K562 (cell line): Measurements from ENCODE around the gene ZNF407. TPM values are rescaled to one million over a fixed set of nuclear protein-coding genes. Genes with fewer than 3 reads are reported as not detected.

ENCODE experiments used
- ATAC-seq: fragments of 200-7000 bp; cut with Tn5 transposase; 3 replicates; pipeline ENCODE4 v1.9.1; 2020; ENCODE audit warnings: moderate library complexity
- BruUV-seq: library from RNA; stranded (reverse); fragments of 400-500 nt; replicated peaks from 2 replicates; lab custom pipeline; 2021; lab: Mats Ljungman, UMichigan
- CTCF ChIA-PET: fragments of 300-600 bp; formaldehyde crosslinking; extraction: SDS; loops from one replicate; lab custom pipeline; 2021; ENCODE audit warnings: low intra/inter-chr PET ratio; lab: Yijun Ruan, JAX
- POLR2A ChIA-PET: fragments of 300-600, 350-650 bp; sonication (Branson Sonifier 250); formaldehyde crosslinking; extraction: SDS; loops from one replicate; lab custom pipeline; 2021; ENCODE audit warnings: antibody characterized with exemption, inconsistent platforms; lab: Yijun Ruan, JAX
- DNase-seq, 4 experiments: peaks; one replicate each; pipeline versions ENCODE4 v3.0.0 to v3.0.0-alpha.2; 2011 to 2018; ENCODE audit warnings: low spot score in 3 of 4, mixed read lengths in 3 of 4; ENCODE audit errors: extremely low read depth in 1 of 4
- FAIRE-seq: peaks from 2 replicates; lab custom pipeline; 2011; peaks lifted over from hg19 to GRCh38; lab: Jason Lieb, UNC
- H2AFZ ChIP-seq: 2 replicates; pipeline ENCODE4 v1.6.0; 2011; ENCODE audit warnings: low read depth, low read length, control low read depth, inconsistent platforms
- H3K27ac ChIP-seq: fragments of 200-600 bp; 3 replicates; pipeline ENCODE4 v1.8.0; 2011; ENCODE audit warnings: low read depth, mild to moderate bottlenecking, control low read depth, inconsistent platforms, low read length, moderate library complexity, mixed read lengths; ENCODE audit errors: extremely low read depth
- H3K27me3 ChIP-seq, 2 experiments: fragments of 300-600 bp in 1 of 2; 2 replicates in 1 of 2; 3 replicates in 1 of 2; pipeline versions ENCODE4 v1.6.0 to v1.8.0; 2011; ENCODE audit warnings: inconsistent platforms in 2 of 2, low read length in 2 of 2, mild to moderate bottlenecking in 1 of 2, mixed read lengths in 1 of 2, moderate library complexity in 1 of 2; ENCODE audit not compliant: control insufficient read depth in 2 of 2, insufficient read depth in 2 of 2
- H3K36me3 ChIP-seq: fragments of 300-600 bp; 3 replicates; pipeline ENCODE4 v1.8.0; 2011; ENCODE audit warnings: mild to moderate bottlenecking, low read length, inconsistent platforms; ENCODE audit not compliant: control insufficient read depth, insufficient read depth
- H3K4me1 ChIP-seq, 2 experiments: fragments of 200-600 bp in 1 of 2; replicated peaks in 1 of 2; 2 replicates in 1 of 2; 3 replicates in 1 of 2; pipeline versions ENCODE4 v1.5.1 to v1.8.0; 2011; ENCODE audit warnings: inconsistent platforms in 2 of 2, low read length in 2 of 2, mild to moderate bottlenecking in 1 of 2, mixed read lengths in 1 of 2, moderate library complexity in 1 of 2; ENCODE audit not compliant: control insufficient read depth in 2 of 2, insufficient read depth in 2 of 2
- H3K4me2 ChIP-seq: 2 replicates; pipeline ENCODE4 v1.6.1; 2011; ENCODE audit warnings: low read length, control low read depth, inconsistent platforms, mixed read lengths; ENCODE audit not compliant: insufficient read depth
- H3K4me3 ChIP-seq: fragments of 200-600 bp; sonication (generic), shearing (Covaris generic); 2 replicates; pipeline ENCODE4 v1.5.1; 2016; ENCODE audit warnings: control low read depth, inconsistent platforms
- H3K79me2 ChIP-seq: fragments of 200-600 bp; 3 replicates; pipeline ENCODE4 v1.8.0; 2011; ENCODE audit warnings: low read length, inconsistent platforms; ENCODE audit not compliant: control insufficient read depth, insufficient read depth
- H3K9ac ChIP-seq, 2 experiments: 2 replicates each; pipeline versions ENCODE4 v1.6.0 to v1.6.1; 2011; ENCODE audit warnings: low read depth in 2 of 2, low read length in 2 of 2, control low read depth in 1 of 2, inconsistent platforms in 1 of 2, mild to moderate bottlenecking in 1 of 2, mixed read lengths in 1 of 2; ENCODE audit not compliant: insufficient read depth in 1 of 2
- H3K9me1 ChIP-seq: one replicate; pipeline ENCODE4 v1.6.0; 2011; ENCODE audit warnings: inconsistent platforms, mild to moderate bottlenecking, low read length, moderate library complexity; ENCODE audit not compliant: control insufficient read depth, insufficient read depth
- H3K9me3 ChIP-seq: replicated peaks from 2 replicates; pipeline ENCODE4 v1.5.1; 2011; ENCODE audit warnings: low read depth, low read length, inconsistent platforms; ENCODE audit not compliant: control insufficient read depth, insufficient read depth
- H4K20me1 ChIP-seq: replicated peaks from 2 replicates; pipeline ENCODE4 v1.6.1; 2011; ENCODE audit warnings: low read length, inconsistent platforms, mixed read lengths; ENCODE audit not compliant: control insufficient read depth, insufficient read depth
- ATF7 ChIP-seq: fragments of 450-650 bp; IDR thresholded peaks from 2 replicates; pipeline ENCODE4 v1.7.1; 2014; ENCODE audit warnings: mild to moderate bottlenecking, moderate library complexity
- ESRRA ChIP-seq: fragments of 450-650 bp; IDR thresholded peaks from 2 replicates; pipeline ENCODE4 v1.6.1; 2014; ENCODE audit warnings: low read depth, mild to moderate bottlenecking, moderate library complexity, borderline replicate concordance
- HDAC3 ChIP-seq: fragments of 450-650 bp; IDR thresholded peaks from 2 replicates; pipeline ENCODE4 v1.6.1; 2018; ENCODE audit warnings: borderline replicate concordance, mild to moderate bottlenecking, moderate library complexity; ENCODE audit not compliant: partially characterized antibody
- HNRNPLL ChIP-seq: fragments of 200-400 bp; formaldehyde crosslinking; IDR thresholded peaks from 2 replicates; pipeline ENCODE4 v1.6.1; 2017; ENCODE audit warnings: low read length, low read depth, mild to moderate bottlenecking; ENCODE audit not compliant: poor library complexity, severe bottlenecking
- HOXB6 ChIP-seq: fragments of 250-450 bp; sonication (Bioruptor Pico); IDR thresholded peaks from 2 replicates; pipeline ENCODE4 v1.5.1; 2022; ENCODE audit warnings: mild to moderate bottlenecking, borderline replicate concordance
- NUFIP1 ChIP-seq: fragments of 450-650 bp; IDR thresholded peaks from 2 replicates; pipeline ENCODE4 v1.6.1; 2018; ENCODE audit not compliant: partially characterized antibody
- SP2 ChIP-seq: IDR thresholded peaks from 2 replicates; pipeline ENCODE4 v1.6.1; 2011; ENCODE audit warnings: mild to moderate bottlenecking, low read depth, low read length, moderate library complexity; ENCODE audit not compliant: poor library complexity, severe bottlenecking; ENCODE audit errors: extremely low read depth
- TAF7 ChIP-seq: fragments of 450-650 bp; IDR thresholded peaks from 2 replicates; pipeline ENCODE4 v1.6.1; 2016; ENCODE audit warnings: missing genetic modification characterization, missing compliant biosample characterization
- TBP ChIP-seq: optimal IDR thresholded peaks from 2 replicates; pipeline ENCODE3; 2011; ENCODE audit warnings: low read depth, low read length, improper control_type of control experiment
- ZNF668 ChIP-seq: fragments of 250-450 bp; sonication (Bioruptor Pico); IDR thresholded peaks from 2 replicates; pipeline ENCODE4 v1.8.0; 2022; ENCODE audit warnings: mild to moderate bottlenecking, inconsistent platforms
- WGBS: fragments of 100-300 bp; shearing (Covaris generic); methylation state at CpG from one replicate; pipeline ENCODE4 v1.1.6; 2016; ENCODE audit warnings: low coverage, mixed read lengths; ENCODE audit not compliant: insufficient coverage; ENCODE audit errors: missing lambda C conversion rate; 5-methylcytosine and 5-hydroxymethylcytosine counted together
- in situ Hi-C: fragments of 300-500 bp; cut with MboI; formaldehyde crosslinking; loops from 4 replicates; pipeline ENCODE4 v1.15.0; 2018; ENCODE audit warnings: inconsistent platforms, mixed read lengths
- intact Hi-C: fragments of 100-400 bp; cut with micrococcal nuclease; formaldehyde crosslinking; loops from 2 replicates; pipeline ENCODE4 v1.14.2; 2022
- polyA plus RNA-seq, 8 experiments: library from polyadenylated mRNA; depleted of rRNA in 4 of 8; stranded (reverse) in 5 of 8; unstranded in 3 of 8; fragments of >200 nt; fragmentation: Nextera tagmentation in 2 of 8; fragmentation: Illumina TruSeq in 1 of 8; extraction: Ambion mirVana in 2 of 8; extraction: Trizol in 1 of 8; gene quantifications; 2 replicates each; pipeline versions ENCODE4 v1.2.1 to v1.2.3, GENCODE V29; 2011 to 2014; ENCODE audit warnings: inconsistent platforms in 1 of 8, missing spikeins in 1 of 8
- total RNA-seq, 7 experiments: library from RNA; depleted of rRNA in 6 of 7; stranded (reverse); fragments of >200 nt in 6 of 7; fragmentation: Illumina TruSeq in 2 of 7; extraction: Trizol in 2 of 7; gene quantifications; 2 replicates each; pipeline versions ENCODE4 v1.2.1 to v1.2.3, GENCODE V29; 2011 to 2021; ENCODE audit warnings: low replicate concordance in 1 of 7
- TF ChIP-seq, protein P1 (sequence below): IDR thresholded peaks from 2 replicates; pipeline ENCODE4 v1.6.1; 2016; ENCODE audit warnings: missing genetic modification characterization, missing compliant biosample characterization
- TF ChIP-seq, protein P2 (sequence below): sonication (generic); formaldehyde crosslinking; IDR thresholded peaks from 2 replicates; pipeline ENCODE4 v1.8.1; 2022; ENCODE audit warnings: missing genetic modification reagents
- TF ChIP-seq, protein P3 (sequence below): fragments of 250-450 bp; sonication (Bioruptor Pico); IDR thresholded peaks from 2 replicates; pipeline ENCODE4 v1.5.0; 2022; ENCODE audit warnings: mild to moderate bottlenecking

The ZNF407 gene
- total and polyA plus RNA-seq, 9 of the 15 experiments (the other 6 are each of a cell fraction or from before 2014, with no cell fraction given), result 0.21 to 5.4 (median 2.3) TPM

DNA sequence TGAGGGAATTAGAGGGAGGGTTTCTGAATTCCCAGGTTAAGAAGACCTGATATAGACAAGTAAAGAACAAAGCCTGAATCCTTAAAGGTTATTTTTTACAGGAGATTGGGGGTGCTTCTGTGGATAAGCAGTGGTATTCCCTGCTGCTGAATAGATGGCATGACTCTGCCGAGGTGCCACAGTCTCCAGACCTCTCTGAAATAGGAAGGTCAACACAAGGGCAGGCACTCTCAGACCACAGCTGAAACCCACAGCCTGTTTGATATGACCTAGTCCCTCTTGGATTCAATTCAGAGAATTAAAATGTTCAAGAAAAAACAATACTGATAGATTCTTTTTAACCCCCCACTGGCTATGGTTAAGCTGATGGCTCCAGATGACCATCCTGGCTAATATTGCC, 351.9 kb downstream of the ZNF407 start:
- ChIA-PET POLR2A (no interaction called here), CTCF (no interaction called here)
- Histone ChIP-seq H3K9me3 (no peaks in the 10 kb centered on the region), H3K4me1 (no peaks in the 10 kb centered on the region), H4K20me1 (no peaks in the 10 kb centered on the region), H3K4me2 (no peak overlapping the region), H3K27ac (no peak overlapping the region), H3K9me1 (no peaks in the 10 kb centered on the region), H3K27me3 (no peaks in the 10 kb centered on the region), H3K4me3 (no peak overlapping the region), H3K36me3 (no peaks in the 10 kb centered on the region), H3K79me2 (no peaks in the 10 kb centered on the region), H3K9ac (no peak overlapping the region), H2AFZ (no peak overlapping the region)
- DNase-seq (no peak), ATAC-seq (no peak), FAIRE-seq (no peak)
- TF ChIP-seq HNRNPLL (no peak), TBP (no peak), SP2 (no peak), TAF7 (tag) (no peak), ZNF668 (CRISPR knock-in tag) (no peak), NUFIP1 (no peak), HDAC3 (no peak), ATF7 (no peak), ESRRA (no peak), HOXB6 (CRISPR knock-in tag) (no peak)
- TF ChIP-seq, protein P1, sequence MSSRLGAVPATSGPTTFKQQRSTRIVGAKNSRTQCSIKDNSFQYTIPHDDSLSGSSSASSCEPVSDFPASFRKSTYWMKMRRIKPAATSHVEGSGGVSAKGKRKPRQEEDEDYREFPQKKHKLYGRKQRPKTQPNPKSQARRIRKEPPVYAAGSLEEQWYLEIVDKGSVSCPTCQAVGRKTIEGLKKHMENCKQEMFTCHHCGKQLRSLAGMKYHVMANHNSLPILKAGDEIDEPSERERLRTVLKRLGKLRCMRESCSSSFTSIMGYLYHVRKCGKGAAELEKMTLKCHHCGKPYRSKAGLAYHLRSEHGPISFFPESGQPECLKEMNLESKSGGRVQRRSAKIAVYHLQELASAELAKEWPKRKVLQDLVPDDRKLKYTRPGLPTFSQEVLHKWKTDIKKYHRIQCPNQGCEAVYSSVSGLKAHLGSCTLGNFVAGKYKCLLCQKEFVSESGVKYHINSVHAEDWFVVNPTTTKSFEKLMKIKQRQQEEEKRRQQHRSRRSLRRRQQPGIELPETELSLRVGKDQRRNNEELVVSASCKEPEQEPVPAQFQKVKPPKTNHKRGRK, result no peak
- TF ChIP-seq, protein P2, sequence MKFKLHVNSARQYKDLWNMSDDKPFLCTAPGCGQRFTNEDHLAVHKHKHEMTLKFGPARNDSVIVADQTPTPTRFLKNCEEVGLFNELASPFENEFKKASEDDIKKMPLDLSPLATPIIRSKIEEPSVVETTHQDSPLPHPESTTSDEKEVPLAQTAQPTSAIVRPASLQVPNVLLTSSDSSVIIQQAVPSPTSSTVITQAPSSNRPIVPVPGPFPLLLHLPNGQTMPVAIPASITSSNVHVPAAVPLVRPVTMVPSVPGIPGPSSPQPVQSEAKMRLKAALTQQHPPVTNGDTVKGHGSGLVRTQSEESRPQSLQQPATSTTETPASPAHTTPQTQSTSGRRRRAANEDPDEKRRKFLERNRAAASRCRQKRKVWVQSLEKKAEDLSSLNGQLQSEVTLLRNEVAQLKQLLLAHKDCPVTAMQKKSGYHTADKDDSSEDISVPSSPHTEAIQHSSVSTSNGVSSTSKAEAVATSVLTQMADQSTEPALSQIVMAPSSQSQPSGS (CRISPR knock-in tag), result no peak
- TF ChIP-seq, protein P3, sequence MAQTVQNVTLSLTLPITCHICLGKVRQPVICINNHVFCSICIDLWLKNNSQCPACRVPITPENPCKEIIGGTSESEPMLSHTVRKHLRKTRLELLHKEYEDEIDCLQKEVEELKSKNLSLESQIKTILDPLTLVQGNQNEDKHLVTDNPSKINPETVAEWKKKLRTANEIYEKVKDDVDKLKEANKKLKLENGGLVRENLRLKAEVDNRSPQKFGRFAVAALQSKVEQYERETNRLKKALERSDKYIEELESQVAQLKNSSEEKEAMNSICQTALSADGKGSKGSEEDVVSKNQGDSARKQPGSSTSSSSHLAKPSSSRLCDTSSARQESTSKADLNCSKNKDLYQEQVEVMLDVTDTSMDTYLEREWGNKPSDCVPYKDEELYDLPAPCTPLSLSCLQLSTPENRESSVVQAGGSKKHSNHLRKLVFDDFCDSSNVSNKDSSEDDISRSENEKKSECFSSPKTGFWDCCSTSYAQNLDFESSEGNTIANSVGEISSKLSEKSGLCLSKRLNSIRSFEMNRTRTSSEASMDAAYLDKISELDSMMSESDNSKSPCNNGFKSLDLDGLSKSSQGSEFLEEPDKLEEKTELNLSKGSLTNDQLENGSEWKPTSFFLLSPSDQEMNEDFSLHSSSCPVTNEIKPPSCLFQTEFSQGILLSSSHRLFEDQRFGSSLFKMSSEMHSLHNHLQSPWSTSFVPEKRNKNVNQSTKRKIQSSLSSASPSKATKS (CRISPR knock-in tag), result no peak
- BruUV-seq, result no TSS peak
- 10% methylated on average over 1 of the region's 1 CpG for WGBS
- intact Hi-C loops (no loop called here), in situ Hi-C loops (no loop called here)
